ENCODE data around the gene TREM2.

DNA sequence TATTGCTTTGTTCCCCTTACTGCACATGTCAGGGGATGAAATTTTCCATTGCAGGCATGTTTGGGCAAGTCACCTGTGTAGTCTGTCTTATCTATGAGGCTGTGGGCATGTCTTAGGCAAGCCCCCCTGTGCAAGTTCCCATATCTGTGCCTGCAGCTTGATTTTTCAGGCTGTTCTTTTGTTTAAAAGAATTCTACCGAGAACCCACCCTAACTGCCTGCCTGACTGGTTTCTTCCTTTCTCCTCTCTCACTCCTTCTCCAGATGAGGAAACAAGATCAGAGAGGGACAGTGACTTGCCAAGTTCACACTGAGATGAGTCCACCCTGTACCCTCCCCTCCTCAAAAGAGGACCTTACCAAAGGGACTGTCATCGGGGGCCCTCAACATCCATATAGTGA lies 27.1 kb upstream of the TREM2 start:
- TF ChIP-seq CTCF (IDR thresholded peaks at IDR 0.05) (no peak), POLR2A (IDR thresholded peaks at IDR 0.05) (no peak)

Measured in body of pancreas (tissue), 4 donors.